GM19397 (cell line): ENCODE data around the gene RNF166.

Experiments used
- ATAC-seq: cut with Tn5 transposase; IDR thresholded peaks from one replicate; pipeline ENCODE4 v1.9.1; 2021; ENCODE audit warnings: mild to moderate bottlenecking, moderate library complexity; ENCODE audit not compliant: unreplicated experiment

The RNF166 gene

DNA sequence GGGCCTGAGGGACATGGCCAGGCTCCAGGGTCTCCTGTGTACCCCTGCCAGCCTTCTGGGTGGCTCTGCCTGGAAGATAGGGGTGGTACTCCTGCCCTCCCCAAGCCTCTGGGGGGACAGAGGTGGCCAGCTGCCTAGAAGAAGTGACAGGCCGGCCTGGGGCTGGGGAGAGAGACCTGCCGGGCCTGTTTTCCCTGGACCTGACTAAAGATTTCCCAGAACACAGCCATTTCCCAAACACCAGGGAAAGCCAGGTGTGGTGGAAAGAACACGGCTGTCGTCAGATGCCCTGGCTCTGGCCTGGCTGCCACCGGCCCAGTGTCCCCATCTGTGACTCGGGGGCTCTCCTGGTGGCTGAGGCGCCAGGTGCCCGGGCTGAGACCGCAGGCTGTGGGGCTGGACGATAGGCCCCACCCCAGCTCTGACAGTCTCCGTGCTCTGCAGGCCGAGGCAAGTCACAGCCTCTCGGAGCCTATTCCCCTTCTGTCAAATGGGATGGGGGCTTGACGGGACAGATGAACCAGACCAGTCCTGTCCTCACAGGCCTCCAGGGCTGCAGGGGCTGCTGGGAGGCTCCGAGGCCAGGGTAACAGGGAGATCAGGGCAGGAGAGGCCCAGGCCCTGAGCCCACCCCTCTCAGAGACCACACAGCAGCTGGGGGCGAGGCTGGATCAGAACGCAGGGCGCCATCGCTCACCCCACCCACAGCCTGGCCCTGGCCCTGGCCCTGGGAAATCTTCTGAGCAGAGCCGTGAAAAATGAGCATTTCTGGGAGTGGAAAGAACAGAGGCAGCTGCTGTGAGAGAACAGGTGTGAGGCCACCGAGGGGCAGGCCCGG lies 33.1 kb upstream of the RNF166 start:
- ATAC-seq, result no peak

- no peak for ATAC-seq
Observed at GRCh38 chr16:88738151-88739084, 32.2 kb upstream of the RNF166 start.

GRCh38 chr16:88737298-88738150 lies 31.3 kb upstream of the RNF166 start:
- ATAC-seq, result no peak

GRCh38 chr16:88736496-88736895 lies 30.3 kb upstream of the RNF166 start:
- no peak for ATAC-seq

- ATAC-seq, result no peak
Observed at GRCh38 chr16:88736088-88736487, 29.9 kb upstream of the RNF166 start.

DNA sequence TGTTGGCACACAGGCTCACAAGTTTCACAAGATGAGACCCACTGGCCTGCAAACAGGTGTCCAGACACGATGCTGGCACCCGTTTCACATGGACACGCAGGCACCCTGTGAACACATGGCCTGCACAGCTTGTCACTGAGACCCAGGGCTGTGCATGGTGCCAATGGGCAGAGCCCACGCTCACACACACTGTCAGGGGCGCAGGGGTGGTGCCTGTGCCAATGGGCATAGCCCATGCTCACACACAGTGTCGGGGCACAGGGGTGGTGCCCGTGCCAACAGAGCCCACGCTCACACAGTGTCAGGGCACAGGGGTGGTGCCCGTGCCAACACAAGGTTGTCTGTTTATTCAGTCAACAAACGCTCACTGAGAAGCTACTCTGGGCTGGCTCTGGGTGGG lies 29.4 kb upstream of the RNF166 start:
- no peak for ATAC-seq

DNA sequence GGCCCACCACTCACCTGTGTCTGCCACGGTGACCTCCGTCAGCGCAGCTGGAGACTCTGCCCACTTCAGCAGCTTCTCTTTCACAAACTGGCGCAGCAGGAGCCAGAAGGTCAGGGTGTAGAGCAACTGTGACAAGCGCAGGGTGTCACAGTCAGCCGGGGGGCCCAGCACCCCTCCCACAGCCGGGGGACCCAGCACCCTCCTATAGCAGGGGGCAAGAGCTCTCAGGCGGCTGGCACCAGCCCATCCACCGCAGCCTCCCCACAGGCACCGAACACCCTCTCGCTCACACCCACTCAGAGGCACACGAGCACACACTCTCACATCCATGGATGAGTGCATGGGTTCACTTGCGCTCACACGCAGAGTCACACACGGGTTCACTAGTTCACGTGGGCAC lies 28.9 kb upstream of the RNF166 start:
- ATAC-seq, result no peak

DNA sequence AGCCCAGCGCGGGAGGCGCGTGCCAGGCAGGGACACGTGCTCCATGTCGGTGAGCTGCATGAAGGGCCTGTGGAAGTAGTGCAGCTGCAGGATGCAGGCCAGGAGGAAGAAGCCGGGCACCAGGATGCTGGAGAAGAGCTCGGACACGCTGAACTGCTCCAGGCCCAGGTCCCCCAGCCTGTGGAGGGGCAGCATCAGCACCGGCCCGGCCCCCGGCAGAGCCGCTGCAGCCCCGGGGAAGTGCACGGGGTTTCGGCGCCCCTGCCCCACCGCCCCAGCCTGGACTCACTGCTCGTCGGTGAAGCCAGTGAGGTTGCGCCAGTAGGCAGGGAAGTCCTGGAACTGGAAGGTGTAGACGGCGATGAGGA lies 28.1 kb upstream of the RNF166 start:
- ATAC-seq, result no peak

GRCh38 chr16:88733630-88734360 lies 27.6 kb upstream of the RNF166 start:
- ATAC-seq, result no peak

GRCh38 chr16:88732961-88733294 lies 26.7 kb upstream of the RNF166 start:
- no peak for ATAC-seq

GRCh38 chr16:88732172-88732960 lies 26.2 kb upstream of the RNF166 start:
- no peak for ATAC-seq

DNA sequence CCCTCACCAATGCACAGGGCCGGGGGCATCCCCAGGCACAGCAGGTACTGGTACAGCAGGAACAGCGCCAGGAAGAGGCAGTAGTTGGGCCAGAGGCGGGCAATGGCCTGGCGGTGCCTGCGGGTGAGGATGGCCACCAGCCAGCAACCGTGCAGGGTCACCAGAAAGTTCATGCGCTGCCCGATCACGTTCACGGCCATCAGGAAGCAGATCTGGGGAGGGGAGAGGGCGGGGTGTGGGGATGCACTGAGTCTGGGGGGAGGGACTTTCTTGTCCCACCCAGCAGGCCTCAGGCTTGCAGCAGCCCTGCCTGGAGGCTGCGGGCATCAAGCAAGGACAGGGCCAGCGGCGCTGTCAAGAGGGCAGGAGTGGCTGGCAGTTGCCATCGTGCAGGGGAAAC lies 25.5 kb upstream of the RNF166 start:
- no peak for ATAC-seq

GRCh38 chr16:88730632-88731607 lies 24.7 kb upstream of the RNF166 start:
- no peak for ATAC-seq

- ATAC-seq, result no peak
Observed at GRCh38 chr16:88727871-88728270, 21.7 kb upstream of the RNF166 start.

- ATAC-seq, result no peak
Observed at GRCh38 chr16:88726981-88727380, 20.8 kb upstream of the RNF166 start.

DNA sequence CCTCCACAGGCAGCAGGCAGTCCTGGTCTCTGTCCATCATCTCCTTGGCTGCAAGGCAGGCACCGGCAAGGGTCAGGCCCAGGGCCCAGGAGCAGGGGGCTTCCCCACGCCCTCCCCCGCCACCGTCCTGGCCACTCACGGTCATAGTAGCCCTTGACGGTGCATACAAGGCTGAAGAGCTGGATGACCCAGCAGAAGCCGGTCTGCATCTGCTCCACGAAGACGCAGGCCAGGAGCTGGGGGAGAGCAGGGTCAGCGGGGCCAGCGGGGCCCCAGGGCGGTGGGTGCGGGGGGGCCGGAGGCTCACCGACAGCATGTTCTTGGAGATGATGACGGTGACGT lies 20.2 kb upstream of the RNF166 start:
- no peak for ATAC-seq

GRCh38 chr16:88725609-88726407 lies 19.6 kb upstream of the RNF166 start:
- ATAC-seq, result no peak
